Naive B cell (primary cell): ENCODE results near the gene BRIP1. TPM values are rescaled to one million over a fixed set of nuclear protein-coding genes. Genes with fewer than 3 reads are reported as not detected.
"Not testable (repeated sequence)": the region's sequence is repeated elsewhere in the genome, so short reads cannot be mapped to it uniquely, and the experiment has no call there.

ENCODE experiments used
- ATAC-seq, 2 donors: fragments of 150-1000 bp; cut with Tn5 transposase; 2 replicates each; pipeline ENCODE4 v1.10.0; 2021; ENCODE audit warnings: low read depth in 2 of 2, mild to moderate bottlenecking in 2 of 2, moderate library complexity in 2 of 2
- DNase-seq: peaks from one replicate; pipeline ENCODE4 v3.0.0; 2022
- H3K27ac Mint-ChIP-seq, 6 donors: one replicate each; pipeline ENCODE4 v1.8.0; 2020 to 2022; ENCODE audit warnings: mild to moderate bottlenecking in 6 of 6, mixed read lengths in 6 of 6, moderate library complexity in 5 of 6, inconsistent platforms in 2 of 6
- H3K27me3 Mint-ChIP-seq, 3 donors: one replicate each; pipeline ENCODE4 v1.8.0; 2021 to 2022; ENCODE audit warnings: mixed read lengths in 3 of 3, mild to moderate bottlenecking in 1 of 3
- H3K36me3 Mint-ChIP-seq, 2 donors: one replicate each; pipeline ENCODE4 v1.8.0; 2020 to 2022; ENCODE audit warnings: mixed read lengths in 2 of 2, inconsistent platforms in 1 of 2, mild to moderate bottlenecking in 1 of 2
- H3K4me1 Mint-ChIP-seq, 3 donors: one replicate each; pipeline ENCODE4 v1.8.0; 2020 to 2022; ENCODE audit warnings: mixed read lengths in 3 of 3, inconsistent platforms in 1 of 3, mild to moderate bottlenecking in 1 of 3, moderate library complexity in 1 of 3
- H3K4me3 Mint-ChIP-seq, 8 donors: one replicate each; pipeline ENCODE4 v1.8.0; 2020 to 2022; ENCODE audit warnings: mild to moderate bottlenecking in 8 of 8, mixed read lengths in 8 of 8, moderate library complexity in 8 of 8, inconsistent platforms in 2 of 8
- H3K9me3 Mint-ChIP-seq, 7 donors: one replicate each; pipeline ENCODE4 v1.8.0; 2020 to 2022; ENCODE audit warnings: mixed read lengths in 7 of 7, mild to moderate bottlenecking in 5 of 7, inconsistent platforms in 2 of 7, moderate library complexity in 1 of 7
- polyA plus RNA-seq, 6 donors: library from polyadenylated mRNA; unstranded; fragments of 300-500 nt; fragmentation: Illumina TruSeq; gene quantifications; one replicate each; pipeline ENCODE4 v1.2.3, GENCODE V29; 2021; ENCODE audit warnings: low read depth in 6 of 6

The BRIP1 gene
- polyA plus RNA-seq, 6 donors from 2014 or later = 0.29 to 1.1 (median 0.44) TPM; not detected in 1

DNA sequence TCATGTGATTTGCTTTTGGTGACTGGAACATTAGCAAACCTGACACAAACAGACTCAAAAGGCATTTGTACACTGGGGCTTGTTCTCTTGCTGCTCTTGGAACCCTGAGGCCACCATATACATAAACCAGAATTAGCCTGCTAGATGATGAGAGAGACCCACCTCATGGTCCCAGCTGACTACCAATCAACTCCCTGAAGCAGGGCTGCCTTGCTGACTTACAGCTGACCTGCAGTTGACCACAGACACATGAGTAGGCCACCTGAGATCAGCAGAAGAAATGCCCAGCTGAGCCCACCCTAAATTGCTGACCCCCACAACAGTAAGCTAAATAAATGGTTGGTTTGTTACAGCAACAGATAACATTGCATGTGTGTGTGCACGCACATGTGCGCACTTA, 28.7 kb downstream of the BRIP1 start:
- H3K36me3 Mint-ChIP-seq = no peaks in the 10 kb centered on the region
- H3K27ac Mint-ChIP-seq = no peak overlapping the region
- H3K4me1 Mint-ChIP-seq = peaks cover 0 to 2% (median 2%) of the 10 kb centered on the region in 3 donors
- DNase-seq (no peak), ATAC-seq (no peak)
- no peaks in the 10 kb centered on the region for H3K27me3 Mint-ChIP-seq
- no peaks in the 10 kb centered on the region for H3K9me3 Mint-ChIP-seq
- no peak overlapping the region for H3K4me3 Mint-ChIP-seq

DNA sequence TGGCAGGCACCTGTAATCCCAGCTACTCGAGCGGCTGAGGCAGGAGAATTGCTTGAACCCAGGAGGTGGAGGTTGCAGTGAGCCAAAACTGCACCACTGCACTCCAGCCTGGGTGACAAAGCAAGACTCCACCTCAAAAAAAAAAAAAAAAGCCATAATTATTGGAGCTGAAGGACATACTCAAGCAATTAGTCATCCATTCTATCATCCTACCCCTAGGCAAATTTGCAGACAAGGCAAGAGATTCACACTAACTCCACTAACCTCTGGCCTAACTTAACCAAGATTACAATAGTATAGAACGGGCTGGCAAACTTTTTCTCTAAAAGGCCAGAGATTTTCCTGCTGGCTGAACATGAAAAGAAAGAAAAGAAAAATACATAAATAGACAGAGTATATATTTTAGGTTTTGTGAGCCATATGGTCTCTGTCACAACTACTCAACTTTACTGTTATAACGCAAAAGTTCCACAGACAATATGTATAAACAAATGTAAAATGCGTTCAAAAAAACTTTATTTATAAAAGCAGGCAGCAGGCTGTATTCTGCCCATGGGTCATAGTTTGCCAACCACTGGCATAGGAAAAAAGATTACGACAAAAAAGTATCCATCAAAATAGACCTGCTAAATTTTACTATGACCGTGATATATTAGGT, 29.7 kb downstream of the BRIP1 start:
- H3K27me3 Mint-ChIP-seq = no peaks in the 10 kb centered on the region
- no peaks in the 10 kb centered on the region for H3K36me3 Mint-ChIP-seq
- DNase-seq = no peak
- ATAC-seq = no peak
- H3K4me1 Mint-ChIP-seq = peaks cover 0 to 2% (median 2%) of the 10 kb centered on the region in 3 donors
- H3K27ac Mint-ChIP-seq = peak overlapping the region in 1 of 6 donors; percentile 25
- H3K4me3 Mint-ChIP-seq = no peak overlapping the region
- no peaks in the 10 kb centered on the region for H3K9me3 Mint-ChIP-seq

DNA sequence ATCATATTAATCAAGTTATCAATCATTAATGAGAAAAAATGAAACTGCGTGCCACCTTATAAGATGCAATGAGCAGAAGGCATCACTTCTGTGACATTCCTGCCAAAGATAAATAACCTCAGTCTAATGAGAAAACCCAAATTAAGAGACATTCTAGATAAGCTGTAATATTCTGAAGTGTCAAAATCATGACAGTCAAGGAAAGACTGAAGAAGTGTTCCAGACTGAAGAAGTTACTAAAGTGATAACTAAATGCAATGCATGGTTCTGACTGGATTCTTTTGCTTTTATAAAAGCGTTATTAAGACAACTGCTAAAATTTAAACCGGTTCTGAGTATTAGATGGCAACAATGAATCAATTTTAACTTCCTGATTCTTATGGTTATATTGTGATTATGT, 30.9 kb downstream of the BRIP1 start:
- DNase-seq (no peak), ATAC-seq (no peak)
- no peaks in the 10 kb centered on the region for H3K27me3 Mint-ChIP-seq
- peaks cover 0 to 2% (median 2%) of the 10 kb centered on the region in 3 donors for H3K4me1 Mint-ChIP-seq
- peaks cover 0 to 3% (median 0%) of the 10 kb centered on the region in 7 donors for H3K9me3 Mint-ChIP-seq
- no peaks in the 10 kb centered on the region for H3K36me3 Mint-ChIP-seq
- no peak overlapping the region for H3K27ac Mint-ChIP-seq
- no peak overlapping the region for H3K4me3 Mint-ChIP-seq

DNA sequence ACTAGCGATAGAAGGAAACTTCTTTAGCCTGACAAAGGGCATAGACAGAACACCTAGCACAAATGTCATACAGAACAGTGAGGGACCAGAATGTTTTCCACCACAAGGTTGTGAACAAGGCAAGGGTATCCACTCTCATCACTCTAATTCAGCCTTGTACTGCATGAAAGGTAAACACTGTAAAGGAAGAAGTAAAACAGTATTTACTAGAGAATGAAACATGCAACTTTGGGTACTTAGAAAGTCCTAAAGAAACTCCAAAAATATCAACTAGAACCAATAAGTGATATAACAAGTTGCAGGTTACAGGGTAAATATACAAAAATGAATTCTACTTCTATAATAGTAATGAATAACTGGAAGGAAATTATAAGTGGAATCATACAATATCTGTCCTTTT, 32.2 kb downstream of the BRIP1 start:
- Mint-ChIP-seq H3K27me3 (no peaks in the 10 kb centered on the region), H3K4me3 (no peak overlapping the region), H3K4me1 (peaks cover 0 to 2% (median 0%) of the 10 kb centered on the region in 3 donors), H3K27ac (no peak overlapping the region), H3K36me3 (no peaks in the 10 kb centered on the region), H3K9me3 (peaks cover 0 to 5% (median 3%) of the 10 kb centered on the region in 7 donors)
- DNase-seq (no peak), ATAC-seq (no peak)

DNA sequence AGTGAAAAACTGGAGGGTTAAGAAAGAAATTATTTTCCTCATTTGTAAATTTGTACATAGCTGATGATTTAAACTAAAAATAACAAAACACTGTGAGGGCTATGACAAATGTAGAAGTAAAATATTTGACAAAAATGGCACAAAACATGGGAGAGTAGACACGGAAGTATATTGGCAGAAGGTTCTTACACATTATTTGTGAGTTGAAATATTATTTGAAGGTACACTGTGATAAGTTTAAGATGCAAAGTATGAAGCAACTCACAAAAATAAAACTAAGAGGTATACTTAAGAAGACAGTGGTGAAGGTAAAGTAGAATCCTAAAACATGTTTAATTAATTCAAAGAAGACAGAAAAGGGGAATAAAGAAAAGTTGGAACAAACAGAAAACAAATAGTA, 34.6 kb downstream of the BRIP1 start:
- no peak for DNase-seq
- no peaks in the 10 kb centered on the region for H3K4me1 Mint-ChIP-seq
- no peak for ATAC-seq
- no peak overlapping the region for H3K27ac Mint-ChIP-seq
- no peaks in the 10 kb centered on the region for H3K27me3 Mint-ChIP-seq
- no peak overlapping the region for H3K4me3 Mint-ChIP-seq
- no peaks in the 10 kb centered on the region for H3K36me3 Mint-ChIP-seq
- peaks cover 0 to 5% (median 3%) of the 10 kb centered on the region in 7 donors for H3K9me3 Mint-ChIP-seq

DNA sequence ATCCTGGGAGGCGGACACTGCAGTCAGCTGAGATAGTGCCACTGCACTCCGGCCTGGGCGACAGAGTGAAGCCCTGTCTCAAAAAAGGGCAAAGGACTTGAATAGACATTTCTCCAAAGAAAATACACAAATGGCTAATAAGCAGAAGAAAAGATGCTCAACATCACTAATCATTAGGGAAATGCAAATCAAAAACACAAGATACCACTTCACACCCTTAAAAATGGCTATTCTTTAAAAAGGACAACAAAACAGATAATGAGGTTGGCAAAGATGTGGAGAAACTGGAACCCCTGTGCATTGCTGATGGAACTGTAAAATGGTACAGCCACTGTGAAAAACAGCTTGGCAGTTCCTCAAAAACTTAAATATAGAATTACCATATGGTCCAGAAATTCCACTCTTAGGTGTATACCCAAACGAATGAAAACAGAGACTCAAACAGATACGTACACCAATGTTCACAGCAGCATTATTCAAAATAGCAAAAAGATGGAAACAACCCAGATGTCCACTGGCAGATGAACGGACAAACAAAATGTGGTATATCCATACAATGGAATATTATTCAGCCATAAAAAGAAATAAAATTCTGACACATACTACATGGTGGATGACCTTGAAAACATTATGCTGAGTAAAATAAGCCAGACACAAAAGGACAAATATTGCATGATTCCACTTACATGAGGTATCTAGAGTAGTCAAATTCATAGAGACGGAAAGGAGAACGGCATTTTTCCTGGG, 35.5 kb downstream of the BRIP1 start:
- H3K36me3 Mint-ChIP-seq = no peaks in the 10 kb centered on the region
- no peak overlapping the region for H3K27ac Mint-ChIP-seq
- DNase-seq (no peak), ATAC-seq (no peak)
- peaks cover 0 to 5% (median 3%) of the 10 kb centered on the region in 7 donors for H3K9me3 Mint-ChIP-seq
- peak overlapping the region in 1 of 8 donors; percentile 15 for H3K4me3 Mint-ChIP-seq
- H3K27me3 Mint-ChIP-seq = no peaks in the 10 kb centered on the region
- no peaks in the 10 kb centered on the region for H3K4me1 Mint-ChIP-seq

DNA sequence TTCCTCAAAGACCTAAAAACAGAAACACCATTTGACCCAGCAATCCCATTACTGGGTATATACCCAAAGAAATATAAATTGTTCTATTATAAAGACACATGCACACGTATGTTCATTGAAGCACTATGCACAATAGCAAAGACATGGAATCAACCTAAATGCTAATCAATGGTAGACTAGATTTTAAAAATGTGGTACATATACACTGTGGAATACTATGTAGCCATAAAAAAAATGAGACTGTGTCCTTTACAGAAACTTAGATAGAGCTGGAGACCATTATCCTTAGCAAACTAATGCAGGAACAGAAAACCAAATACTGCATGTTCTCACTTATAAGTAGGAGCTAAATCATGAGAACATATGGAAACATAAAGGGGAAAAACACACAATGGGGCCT, 36.5 kb downstream of the BRIP1 start:
- H3K4me1 Mint-ChIP-seq, H3K27me3 Mint-ChIP-seq, ATAC-seq, H3K36me3 Mint-ChIP-seq, H3K9me3 Mint-ChIP-seq, H3K4me3 Mint-ChIP-seq, DNase-seq, H3K27ac Mint-ChIP-seq: not testable (repeated sequence)

DNA sequence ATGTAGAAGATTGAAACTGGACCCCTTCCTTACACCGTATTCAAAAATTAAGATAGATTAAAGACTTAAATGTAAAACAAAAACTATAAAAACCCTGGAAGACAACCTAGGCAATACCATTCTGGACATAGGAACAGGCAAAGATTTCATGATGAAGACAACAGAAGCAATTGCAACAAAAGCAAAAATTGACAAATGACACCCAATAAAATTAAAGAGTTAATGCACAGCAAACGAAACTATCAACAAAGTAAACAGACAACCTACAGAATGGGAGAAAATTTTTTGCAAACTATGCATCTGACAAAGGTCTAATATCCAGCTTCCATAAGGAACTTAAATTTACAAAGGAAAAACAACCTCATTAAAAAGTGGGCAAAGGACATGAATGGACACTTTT, 37.1 kb downstream of the BRIP1 start:
- H3K36me3 Mint-ChIP-seq, H3K4me1 Mint-ChIP-seq, DNase-seq, ATAC-seq, H3K4me3 Mint-ChIP-seq, H3K27me3 Mint-ChIP-seq: not testable (repeated sequence)
- Mint-ChIP-seq H3K27ac (peak overlapping the region in 1 of 6 donors; percentile 25), H3K9me3 (peaks cover 2 to 11% (median 3%) of the 10 kb centered on the region in 7 donors)

DNA sequence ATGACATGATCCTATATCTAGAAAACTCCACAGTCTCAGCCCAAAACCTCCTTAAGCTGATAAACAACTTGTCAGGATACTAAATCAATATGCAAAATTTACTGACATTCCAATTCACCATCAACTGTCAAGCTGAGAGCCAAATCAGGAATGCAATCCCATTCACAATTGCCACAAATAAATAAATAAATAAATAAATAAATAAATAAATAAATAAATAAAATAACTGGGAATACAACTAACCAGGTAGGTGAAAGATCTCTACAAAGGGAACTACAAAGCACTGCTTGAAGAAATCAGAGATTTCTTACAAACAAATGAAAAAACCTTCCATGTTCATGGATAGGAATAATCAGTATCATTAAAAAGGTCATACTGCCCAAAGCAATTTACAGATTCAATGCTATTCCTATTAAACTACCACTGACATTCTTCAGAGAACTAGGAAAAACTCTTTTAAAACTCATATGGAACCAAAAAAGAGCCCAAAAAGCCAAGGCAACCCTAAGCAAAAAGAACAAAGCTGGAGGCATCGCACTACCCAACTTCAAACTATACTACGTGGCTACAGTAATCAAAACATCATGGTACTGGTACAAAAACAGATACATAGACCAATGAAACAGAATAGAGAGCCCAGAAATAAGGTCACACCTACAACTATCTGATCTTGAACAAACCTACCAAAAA, 37.7 kb downstream of the BRIP1 start:
- Mint-ChIP-seq H3K27ac (no peak overlapping the region), H3K4me1 (peaks cover 0 to 2% (median 0%) of the 10 kb centered on the region in 3 donors), H3K27me3 (no peaks in the 10 kb centered on the region), H3K9me3 (peaks cover 3 to 15% (median 5%) of the 10 kb centered on the region in 7 donors), H3K36me3 (no peaks in the 10 kb centered on the region), H3K4me3 (no peak overlapping the region)
- ATAC-seq (no peak), DNase-seq (no peak)

DNA sequence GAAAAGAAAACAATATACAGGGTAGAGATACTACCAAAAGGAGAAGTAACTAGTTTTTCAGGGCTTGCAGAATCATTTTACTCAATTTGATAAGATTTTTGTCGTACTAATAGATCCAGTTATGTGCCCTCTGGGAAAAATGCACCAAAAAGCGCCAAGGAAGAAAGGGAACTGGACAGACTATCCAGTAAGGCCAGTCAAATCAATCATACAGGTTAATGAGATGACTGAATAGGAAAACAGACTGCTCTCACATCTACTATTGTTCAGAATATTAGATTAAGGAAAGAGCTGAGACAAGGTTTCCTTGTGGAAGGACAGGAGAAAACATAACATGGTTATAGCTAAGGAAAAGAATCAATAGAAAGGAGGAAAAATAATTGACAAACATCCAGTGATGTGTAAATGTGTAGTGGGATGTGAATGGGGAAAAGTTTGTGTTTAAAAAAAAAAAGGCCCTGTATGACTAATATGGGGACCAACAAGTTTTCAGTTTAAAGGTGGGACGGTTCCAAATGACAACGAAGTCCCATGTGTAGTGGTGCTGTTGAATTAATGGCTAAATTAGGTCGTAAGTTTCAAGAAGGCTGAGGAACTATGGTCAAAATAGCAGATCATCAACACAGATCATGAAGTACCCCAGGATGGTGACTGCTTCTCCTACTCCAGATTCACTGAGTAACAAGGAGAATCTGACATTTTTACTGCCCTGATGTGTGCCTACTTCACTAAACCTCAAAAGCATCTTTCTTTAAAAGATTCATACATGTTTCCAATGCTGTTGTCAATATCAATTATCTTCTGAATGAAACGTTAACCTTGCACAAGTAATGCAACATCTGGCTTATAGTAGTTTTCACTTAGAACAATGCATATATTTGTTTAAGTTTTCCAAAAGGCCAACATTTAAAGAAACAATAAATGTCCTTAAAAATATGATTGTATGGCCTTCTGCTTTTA, 40.7 kb downstream of the BRIP1 start:
- no peaks in the 10 kb centered on the region for H3K27me3 Mint-ChIP-seq
- H3K9me3 Mint-ChIP-seq = peaks cover 0 to 22% (median 10%) of the 10 kb centered on the region in 7 donors
- DNase-seq (no peak), ATAC-seq (no peak)
- H3K4me1 Mint-ChIP-seq = peaks cover 0 to 6% (median 0%) of the 10 kb centered on the region in 3 donors
- no peak overlapping the region for H3K4me3 Mint-ChIP-seq
- H3K36me3 Mint-ChIP-seq = peaks cover 0 to 7% of the 10 kb centered on the region in 2 donors
- no peak overlapping the region for H3K27ac Mint-ChIP-seq

DNA sequence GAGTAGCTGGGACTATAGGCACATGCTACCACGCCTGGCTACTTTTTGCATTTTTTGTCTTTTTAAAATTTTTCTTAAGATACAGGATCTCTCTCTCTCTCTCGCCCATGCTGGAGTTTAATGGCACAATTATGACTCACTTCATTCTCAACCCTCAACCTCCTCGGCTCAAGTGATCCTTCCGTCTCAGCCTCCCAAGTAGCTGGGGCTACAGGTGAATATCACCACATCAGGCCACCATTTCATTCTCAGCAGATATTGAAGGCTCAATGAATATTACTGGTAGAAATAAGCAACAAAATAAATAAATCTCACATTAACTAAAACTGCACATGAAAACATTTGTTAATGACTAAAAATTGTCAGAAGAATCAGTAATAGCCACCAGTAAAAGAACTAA, 41.7 kb downstream of the BRIP1 start:
- ATAC-seq = no peak
- Mint-ChIP-seq H3K4me1 (peaks cover 2 to 11% (median 4%) of the 10 kb centered on the region in 3 donors), H3K4me3 (no peak overlapping the region), H3K27me3 (no peaks in the 10 kb centered on the region), H3K36me3 (peaks cover 0 to 7% of the 10 kb centered on the region in 2 donors), H3K27ac (peak overlapping the region in 2 of 6 donors; percentile 5 to 41), H3K9me3 (peaks cover 0 to 17% (median 9%) of the 10 kb centered on the region in 7 donors)
- DNase-seq = no peak

DNA sequence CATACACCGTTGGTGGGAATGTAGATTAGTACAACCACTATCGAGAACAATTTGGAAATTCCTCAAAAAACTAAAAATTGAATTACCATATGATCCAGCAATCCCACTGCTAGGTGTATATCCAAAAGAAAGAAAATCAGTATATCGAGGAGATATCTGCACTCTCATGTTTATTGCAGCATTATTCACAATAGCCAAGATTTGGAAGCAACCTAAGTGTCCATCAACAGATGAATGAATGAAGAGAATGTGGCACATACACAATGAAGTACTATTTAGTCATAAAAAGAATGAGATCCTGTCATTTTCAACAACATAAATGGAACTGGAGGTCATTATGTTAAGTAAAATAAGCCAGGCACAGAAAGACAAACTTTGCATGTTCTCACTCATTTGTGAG, 44.1 kb downstream of the BRIP1 start:
- H3K27me3 Mint-ChIP-seq, ATAC-seq, H3K36me3 Mint-ChIP-seq, H3K27ac Mint-ChIP-seq, DNase-seq, H3K4me3 Mint-ChIP-seq: not testable (repeated sequence)
- Mint-ChIP-seq H3K9me3 (peaks cover 0 to 16% (median 7%) of the 10 kb centered on the region in 7 donors), H3K4me1 (peaks cover 13 to 33% (median 21%) of the 10 kb centered on the region in 3 donors)

DNA sequence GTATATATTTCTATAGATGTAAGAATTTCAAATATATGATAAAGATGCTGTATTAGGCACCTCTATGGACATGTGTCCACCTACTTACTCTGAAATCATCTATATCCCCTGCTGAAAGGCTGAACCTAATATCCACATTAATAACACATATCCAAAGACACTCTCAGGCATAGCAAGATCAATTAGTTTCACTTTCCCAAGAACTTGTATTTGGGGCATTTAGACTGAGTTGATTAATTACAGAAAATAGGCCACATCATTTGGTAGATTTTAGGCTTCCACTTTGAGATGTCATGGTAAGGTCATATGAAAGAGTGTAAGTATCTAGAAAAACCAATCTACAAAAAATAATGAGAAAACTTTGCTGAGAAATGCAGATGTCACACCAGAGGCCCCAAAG, 45.1 kb downstream of the BRIP1 start:
- Mint-ChIP-seq H3K36me3 (peaks cover 0 to 7% of the 10 kb centered on the region in 2 donors), H3K27ac (no peak overlapping the region), H3K27me3 (no peaks in the 10 kb centered on the region), H3K4me1 (peaks cover 13 to 40% (median 24%) of the 10 kb centered on the region in 3 donors), H3K9me3 (peaks cover 0 to 16% (median 7%) of the 10 kb centered on the region in 7 donors), H3K4me3 (no peak overlapping the region)
- DNase-seq (no peak), ATAC-seq (no peak)
